Natural killer cell treated with Interleukin-12 subunit alpha and Interleukin-12 subunit beta and Interleukin-15 and Interleukin-18, amount 100 ng/mL, for 72 hours (primary cell): ENCODE results near the gene AQR. TPM values are rescaled to one million over a fixed set of nuclear protein-coding genes. Genes with fewer than 3 reads are reported as not detected.

Source experiments
- ATAC-seq, 2 donors: fragments of 150-1000 bp; cut with Tn5 transposase in 1 of 2; sonication (Bioruptor Pico), chemical (Tn5 transposase) in 1 of 2; 2 replicates each; pipeline ENCODE4 v1.10.0; 2021
- DNase-seq: peaks from one replicate; pipeline ENCODE4 v3.0.0; 2022; ENCODE audit warnings: low spot score
- H3K27ac Mint-ChIP-seq, 2 donors: 1 replicate in 1 of 2; 2 replicates in 1 of 2; pipeline ENCODE4 v1.8.0; 2022; ENCODE audit warnings: mixed read lengths in 2 of 2, mild to moderate bottlenecking in 1 of 2, moderate library complexity in 1 of 2
- H3K27me3 Mint-ChIP-seq, 2 donors: 1 replicate in 1 of 2; 2 replicates in 1 of 2; pipeline ENCODE4 v1.8.0; 2022; ENCODE audit warnings: mixed read lengths in 2 of 2
- H3K36me3 Mint-ChIP-seq: one replicate; pipeline ENCODE4 v1.8.0; 2022; ENCODE audit warnings: mixed read lengths
- H3K4me1 Mint-ChIP-seq, 2 donors: 1 replicate in 1 of 2; 2 replicates in 1 of 2; pipeline ENCODE4 v1.8.0; 2022; ENCODE audit warnings: low read depth in 2 of 2, mixed read lengths in 2 of 2, mild to moderate bottlenecking in 1 of 2
- H3K4me3 Mint-ChIP-seq: one replicate; pipeline ENCODE4 v1.8.0; 2022; ENCODE audit warnings: mixed read lengths
- H3K9me3 Mint-ChIP-seq: 2 replicates; pipeline ENCODE4 v1.8.0; 2022; ENCODE audit warnings: mixed read lengths
- total RNA-seq, 2 donors: library from RNA; stranded (reverse); gene quantifications; one replicate each; pipeline ENCODE4 v1.2.3, GENCODE V29; 2022

The AQR gene
- 10 to 100 TPM; 43.7 to 44.5 TPM for total RNA-seq

GRCh38 chr15:34969340-34970097 lies at the start of gene AQR:
Gene AQR (minus strand): TSS chr15:34969742. CDS start chr15:34969613, 129 bp downstream.
- ATAC-seq (peak; percentile 99), DNase-seq (peak; percentile 93)
- H3K36me3 Mint-ChIP-seq, result no peaks in the 10 kb centered on the region
- no peaks in the 10 kb centered on the region for H3K9me3 Mint-ChIP-seq
- H3K4me3 Mint-ChIP-seq, result peak within 1 kb of the TSS; percentile 99
- H3K27ac Mint-ChIP-seq, result peak within 1 kb of the TSS; percentile 87 to 100
- peaks cover 33% of the 10 kb centered on the region in 2 donors for H3K4me1 Mint-ChIP-seq
- H3K27me3 Mint-ChIP-seq, result no peaks in the 10 kb centered on the region

- H3K36me3 Mint-ChIP-seq, result no peaks in the 10 kb centered on the region
- no peak overlapping the region for H3K27ac Mint-ChIP-seq
- H3K4me3 Mint-ChIP-seq, result no peak overlapping the region
- H3K4me1 Mint-ChIP-seq, result no peaks in the 10 kb centered on the region
- ATAC-seq (no peak), DNase-seq (no peak)
- H3K27me3 Mint-ChIP-seq, result peaks cover 18 to 26% of the 10 kb centered on the region in 2 donors
- H3K9me3 Mint-ChIP-seq, result no peaks in the 10 kb centered on the region
Observed at GRCh38 chr15:35014241-35014640, 44.7 kb upstream of the AQR start.

- no peak overlapping the region for H3K27ac Mint-ChIP-seq
- H3K4me3 Mint-ChIP-seq, result no peak overlapping the region
- no peaks in the 10 kb centered on the region for H3K9me3 Mint-ChIP-seq
- H3K4me1 Mint-ChIP-seq, result no peaks in the 10 kb centered on the region
- H3K27me3 Mint-ChIP-seq, result peaks cover 18 to 26% of the 10 kb centered on the region in 2 donors
- DNase-seq (no peak), ATAC-seq (no peak)
- no peaks in the 10 kb centered on the region for H3K36me3 Mint-ChIP-seq
Observed at GRCh38 chr15:35013370-35013769, 43.8 kb upstream of the AQR start.

- Mint-ChIP-seq H3K36me3 (no peaks in the 10 kb centered on the region), H3K27ac (no peak overlapping the region), H3K4me1 (no peaks in the 10 kb centered on the region), H3K9me3 (no peaks in the 10 kb centered on the region), H3K27me3 (peaks cover 18 to 24% of the 10 kb centered on the region in 2 donors), H3K4me3 (no peak overlapping the region)
- ATAC-seq (no peak), DNase-seq (no peak)
Observed at GRCh38 chr15:35007397-35007796, 37.9 kb upstream of the AQR start.

- H3K4me1 Mint-ChIP-seq, result no peaks in the 10 kb centered on the region
- H3K9me3 Mint-ChIP-seq, result no peaks in the 10 kb centered on the region
Observed at GRCh38 chr15:35005933-35006332, 36.4 kb upstream of the AQR start.

GRCh38 chr15:35003928-35004327 lies 34.4 kb upstream of the AQR start:
- Mint-ChIP-seq H3K4me3 (no peak overlapping the region), H3K36me3 (no peaks in the 10 kb centered on the region), H3K27ac (no peak overlapping the region), H3K4me1 (no peaks in the 10 kb centered on the region), H3K27me3 (peaks cover 12 to 13% of the 10 kb centered on the region in 2 donors), H3K9me3 (no peaks in the 10 kb centered on the region)
- DNase-seq (no peak), ATAC-seq (no peak)

More at GRCh38 chr15:35005933-35006332, 36.4 kb upstream of the AQR start:
- Mint-ChIP-seq H3K27me3 (peaks cover 14 to 18% of the 10 kb centered on the region in 2 donors), H3K27ac (no peak overlapping the region), H3K36me3 (no peaks in the 10 kb centered on the region), H3K4me3 (no peak overlapping the region)
- ATAC-seq, result no peak
- DNase-seq, result no peak

GRCh38 chr15:35000511-35000910 lies 31.0 kb upstream of the AQR start:
- no peaks in the 10 kb centered on the region for H3K36me3 Mint-ChIP-seq
- no peak overlapping the region for H3K4me3 Mint-ChIP-seq
- peaks cover 9 to 16% of the 10 kb centered on the region in 2 donors for H3K27me3 Mint-ChIP-seq
- ATAC-seq (no peak), DNase-seq (no peak)
- H3K4me1 Mint-ChIP-seq, result no peaks in the 10 kb centered on the region
- no peak overlapping the region for H3K27ac Mint-ChIP-seq
- H3K9me3 Mint-ChIP-seq, result no peaks in the 10 kb centered on the region

- Mint-ChIP-seq H3K27me3 (peaks cover 9 to 17% of the 10 kb centered on the region in 2 donors), H3K36me3 (no peaks in the 10 kb centered on the region), H3K4me1 (no peaks in the 10 kb centered on the region), H3K27ac (no peak overlapping the region), H3K9me3 (no peaks in the 10 kb centered on the region), H3K4me3 (no peak overlapping the region)
- DNase-seq, result no peak
- no peak for ATAC-seq
Observed at GRCh38 chr15:34999906-35000305, 30.4 kb upstream of the AQR start.

- Mint-ChIP-seq H3K4me3 (peak overlapping the region; percentile 17), H3K27me3 (peaks cover 9 to 14% of the 10 kb centered on the region in 2 donors), H3K9me3 (no peaks in the 10 kb centered on the region), H3K27ac (no peak overlapping the region), H3K4me1 (peaks cover 10 to 23% of the 10 kb centered on the region in 2 donors), H3K36me3 (no peaks in the 10 kb centered on the region)
- DNase-seq (no peak), ATAC-seq (no peak)
Observed at GRCh38 chr15:34994925-34995324, 25.4 kb upstream of the AQR start.

GRCh38 chr15:34993877-34994276 lies 24.3 kb upstream of the AQR start:
- peak; percentile 56 to 87 for ATAC-seq
- Mint-ChIP-seq H3K4me1 (peaks cover 10 to 23% of the 10 kb centered on the region in 2 donors), H3K9me3 (no peaks in the 10 kb centered on the region), H3K27ac (peak overlapping the region in 1 of 2 donors; percentile 84), H3K4me3 (peak overlapping the region; percentile 73), H3K36me3 (no peaks in the 10 kb centered on the region), H3K27me3 (peaks cover 9 to 12% of the 10 kb centered on the region in 2 donors)
- no peak for DNase-seq

- Mint-ChIP-seq H3K36me3 (no peaks in the 10 kb centered on the region), H3K4me3 (peak overlapping the region; percentile 73), H3K9me3 (no peaks in the 10 kb centered on the region), H3K27ac (peak overlapping the region in 1 of 2 donors; percentile 84), H3K27me3 (peaks cover 9 to 10% of the 10 kb centered on the region in 2 donors), H3K4me1 (peaks cover 10 to 23% of the 10 kb centered on the region in 2 donors)
- DNase-seq, result no peak
- peak in 1 of 2 donors; percentile 79 for ATAC-seq
Observed at GRCh38 chr15:34993412-34993811, 23.9 kb upstream of the AQR start.

GRCh38 chr15:34988027-34988902 lies 18.7 kb upstream of the AQR start, which contains the start of gene ZNF770:
Gene ZNF770 (minus strand): TSS chr15:34988287. CDS start chr15:34983434, 4,853 bp downstream.
- Mint-ChIP-seq H3K4me3 (peak within 1 kb of the TSS; percentile 95), H3K27me3 (peaks cover 0 to 5% of the 10 kb centered on the region in 2 donors), H3K4me1 (peaks cover 20 to 29% of the 10 kb centered on the region in 2 donors), H3K9me3 (no peaks in the 10 kb centered on the region), H3K36me3 (no peaks in the 10 kb centered on the region), H3K27ac (peak within 1 kb of the TSS; percentile 98 to 99)
- peak; percentile 83 for DNase-seq
- ATAC-seq, result peak; percentile 95 to 96

GRCh38 chr15:34987609-34988026 lies 18.1 kb upstream of the AQR start:
- no peak for DNase-seq
- H3K27me3 Mint-ChIP-seq, result peaks cover 0 to 3% of the 10 kb centered on the region in 2 donors
- no peaks in the 10 kb centered on the region for H3K9me3 Mint-ChIP-seq
- H3K36me3 Mint-ChIP-seq, result peaks cover 6% of the 10 kb centered on the region
- no peak for ATAC-seq
- H3K4me3 Mint-ChIP-seq, result peak overlapping the region; percentile 95
- H3K27ac Mint-ChIP-seq, result peak overlapping the region; percentile 98 to 99
- peaks cover 18 to 23% of the 10 kb centered on the region in 2 donors for H3K4me1 Mint-ChIP-seq
